GM10266 (cell line): ENCODE data around the gene OR2H1.
"Not testable (repeated sequence)": the region's sequence is repeated elsewhere in the genome, so short reads cannot be mapped to it uniquely, and the experiment has no call there.

Source experiments
- DNase-seq: peaks from one replicate; pipeline ENCODE4 v3.0.0; 2012; ENCODE audit errors: extremely low spot score
- TF ChIP-seq, protein P1 (sequence below): IDR thresholded peaks from 2 replicates; pipeline ENCODE4 v1.5.1; 2012; ENCODE audit warnings: mild to moderate bottlenecking, low read depth; ENCODE audit not compliant: control insufficient read depth, insufficient read depth; ENCODE audit errors: missing control alignments

Gene OR2H1

DNA sequence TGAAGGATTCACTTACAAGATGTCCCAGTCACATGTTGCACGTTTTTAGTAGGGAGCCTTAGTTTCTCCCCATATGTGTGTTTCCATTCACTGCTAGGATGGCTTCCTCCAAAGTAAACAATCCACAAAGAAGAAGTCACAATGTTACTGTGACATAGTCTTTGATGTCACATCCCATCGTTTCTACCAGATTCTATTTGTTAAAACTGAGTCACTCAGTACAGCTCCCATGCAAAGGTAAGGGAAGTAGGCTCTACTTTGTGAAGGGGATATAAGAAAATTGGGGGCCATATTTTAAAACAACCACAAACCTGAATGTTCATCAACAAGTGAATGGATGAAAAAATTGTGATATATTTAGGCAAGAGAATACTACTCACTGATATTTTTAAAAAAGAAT, at the start of gene OR2H1, which contains the start of gene OR11A1:
OR2H1 (plus strand) TSS at position 185 of the 400 bp plus-strand sequence. CDS start 4,615 bp downstream, outside the sequence.
OR11A1 (minus strand) TSS at position 101 of the 400 bp plus-strand sequence. CDS start 29,430 bp downstream, outside the sequence.
- no peak for DNase-seq
- TF ChIP-seq, protein P1, sequence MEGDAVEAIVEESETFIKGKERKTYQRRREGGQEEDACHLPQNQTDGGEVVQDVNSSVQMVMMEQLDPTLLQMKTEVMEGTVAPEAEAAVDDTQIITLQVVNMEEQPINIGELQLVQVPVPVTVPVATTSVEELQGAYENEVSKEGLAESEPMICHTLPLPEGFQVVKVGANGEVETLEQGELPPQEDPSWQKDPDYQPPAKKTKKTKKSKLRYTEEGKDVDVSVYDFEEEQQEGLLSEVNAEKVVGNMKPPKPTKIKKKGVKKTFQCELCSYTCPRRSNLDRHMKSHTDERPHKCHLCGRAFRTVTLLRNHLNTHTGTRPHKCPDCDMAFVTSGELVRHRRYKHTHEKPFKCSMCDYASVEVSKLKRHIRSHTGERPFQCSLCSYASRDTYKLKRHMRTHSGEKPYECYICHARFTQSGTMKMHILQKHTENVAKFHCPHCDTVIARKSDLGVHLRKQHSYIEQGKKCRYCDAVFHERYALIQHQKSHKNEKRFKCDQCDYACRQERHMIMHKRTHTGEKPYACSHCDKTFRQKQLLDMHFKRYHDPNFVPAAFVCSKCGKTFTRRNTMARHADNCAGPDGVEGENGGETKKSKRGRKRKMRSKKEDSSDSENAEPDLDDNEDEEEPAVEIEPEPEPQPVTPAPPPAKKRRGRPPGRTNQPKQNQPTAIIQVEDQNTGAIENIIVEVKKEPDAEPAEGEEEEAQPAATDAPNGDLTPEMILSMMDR: no peak

DNA sequence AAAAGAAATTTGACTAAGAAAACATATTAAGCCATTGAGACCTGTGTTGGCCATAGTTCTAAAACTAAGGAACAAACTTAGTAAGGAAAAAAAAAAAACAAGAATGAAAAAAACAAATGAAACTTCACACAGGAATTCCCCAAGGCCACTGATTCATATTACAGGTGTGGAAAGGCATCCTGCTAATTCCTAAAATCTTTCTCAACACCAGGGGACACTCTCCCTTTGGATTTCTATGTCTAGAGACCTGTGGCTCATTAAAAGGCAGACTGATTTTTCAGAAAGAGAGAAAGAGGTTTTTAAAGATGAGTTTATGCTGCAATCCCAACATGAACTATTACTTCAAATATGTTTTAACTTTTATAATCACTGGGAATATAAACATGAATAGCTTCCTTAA, 42.4 kb upstream of the OR2H1 start, which contains the start of gene OR12D1:
OR12D1 (plus strand) TSS at position 341 of the 400 bp plus-strand sequence.
- no peak for DNase-seq
- TF ChIP-seq, protein P1: no peak

DNA sequence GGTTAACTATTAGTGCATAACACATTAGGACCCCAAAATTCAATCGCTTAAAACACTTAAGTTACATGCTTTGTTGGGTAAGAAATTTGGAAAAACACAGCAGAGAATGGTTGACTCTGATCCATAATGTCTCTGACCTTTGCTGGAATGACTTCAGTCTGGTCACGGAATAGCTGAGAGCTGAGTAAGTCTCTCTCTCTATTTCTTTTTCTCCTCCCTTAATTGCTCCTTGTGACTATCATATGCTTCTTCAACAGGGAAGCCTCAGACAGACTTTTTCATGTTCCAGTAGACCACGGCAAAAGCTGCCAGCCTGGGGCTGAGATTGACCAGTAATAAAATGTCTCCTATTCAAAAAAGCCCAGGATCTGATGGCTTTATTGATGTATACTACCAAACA, 37.4 kb upstream of the OR2H1 start:
- DNase-seq: no peak
- TF ChIP-seq, protein P1: no peak

DNA sequence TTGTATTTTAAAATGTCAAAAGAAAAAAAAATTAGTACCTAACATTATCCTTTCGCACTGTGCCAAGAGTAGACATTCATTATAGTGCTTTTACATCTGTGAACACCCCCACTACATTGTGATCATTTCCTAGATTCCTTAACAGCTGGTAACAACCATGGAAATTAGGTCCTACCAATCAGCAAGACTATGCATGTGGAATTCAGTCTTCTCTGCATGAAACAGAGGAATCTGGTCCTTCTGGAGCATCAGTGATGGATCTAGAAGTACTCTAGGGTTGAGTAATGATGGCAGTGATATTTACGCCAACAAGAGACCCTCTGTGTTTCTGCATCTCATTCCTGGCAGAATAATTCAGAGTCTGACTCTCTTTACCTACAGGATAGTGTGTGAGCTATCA, 32.8 kb upstream of the OR2H1 start:
- DNase-seq: no peak
- TF ChIP-seq, protein P1: no peak

DNA sequence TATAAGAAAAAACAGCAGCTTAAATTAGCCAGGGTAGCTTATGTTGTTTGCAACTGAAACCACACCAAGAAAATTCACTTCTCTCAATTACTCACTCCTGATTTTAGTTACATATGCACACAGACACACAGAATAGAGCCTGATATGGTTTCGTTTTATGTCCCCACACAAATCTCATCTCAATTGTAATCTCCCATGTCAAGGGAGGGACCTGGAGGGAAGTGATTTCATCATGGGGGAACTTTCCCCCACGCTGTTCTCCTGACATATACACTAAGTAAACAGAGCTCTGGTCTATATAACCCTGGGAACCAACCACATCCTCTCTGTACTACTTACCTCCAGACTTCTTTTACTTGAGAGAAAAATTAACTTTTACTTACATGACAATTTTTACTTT, 32.4 kb upstream of the OR2H1 start:
- TF ChIP-seq, protein P1: no peak
- no peak for DNase-seq

DNA sequence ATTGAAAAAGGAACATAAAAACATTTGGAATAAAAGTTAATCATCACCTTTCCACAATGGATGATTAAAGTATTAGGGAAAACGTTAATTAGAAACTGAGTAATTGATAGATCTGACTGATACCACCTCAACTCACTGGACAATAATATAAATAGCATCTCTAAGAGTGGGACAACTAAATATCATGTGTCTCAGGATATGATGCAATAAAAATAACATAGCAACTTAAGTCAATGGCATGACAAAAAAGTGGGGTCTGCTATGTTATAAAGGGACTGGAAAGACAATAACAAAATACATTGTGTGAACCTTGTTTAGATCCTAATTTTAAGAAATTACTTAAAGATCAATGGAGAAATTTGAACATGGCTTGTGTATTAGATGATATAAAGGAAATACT, 31.9 kb upstream of the OR2H1 start:
- TF ChIP-seq, protein P1: no peak
- DNase-seq: no peak

DNA sequence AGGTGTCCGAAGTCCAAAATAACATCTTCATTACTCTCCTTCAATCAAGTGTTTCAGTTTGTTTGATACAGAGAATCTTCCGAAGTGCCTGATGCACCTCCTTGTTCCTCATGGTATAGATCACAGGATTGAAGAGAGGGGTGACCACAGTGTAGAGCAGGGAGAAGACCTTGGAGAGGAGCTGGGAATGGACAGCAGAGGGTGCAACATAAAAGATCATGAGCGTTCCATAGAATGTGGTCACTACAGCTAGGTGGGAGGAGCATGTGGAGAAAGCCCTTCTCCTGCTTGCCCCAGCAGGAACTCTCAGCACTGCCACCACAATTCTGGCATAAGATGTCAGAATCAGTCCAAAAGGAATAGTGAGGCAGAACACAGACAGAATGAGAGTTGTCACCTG, 30.3 kb upstream of the OR2H1 start:
- TF ChIP-seq, protein P1: no peak
- no peak for DNase-seq

DNA sequence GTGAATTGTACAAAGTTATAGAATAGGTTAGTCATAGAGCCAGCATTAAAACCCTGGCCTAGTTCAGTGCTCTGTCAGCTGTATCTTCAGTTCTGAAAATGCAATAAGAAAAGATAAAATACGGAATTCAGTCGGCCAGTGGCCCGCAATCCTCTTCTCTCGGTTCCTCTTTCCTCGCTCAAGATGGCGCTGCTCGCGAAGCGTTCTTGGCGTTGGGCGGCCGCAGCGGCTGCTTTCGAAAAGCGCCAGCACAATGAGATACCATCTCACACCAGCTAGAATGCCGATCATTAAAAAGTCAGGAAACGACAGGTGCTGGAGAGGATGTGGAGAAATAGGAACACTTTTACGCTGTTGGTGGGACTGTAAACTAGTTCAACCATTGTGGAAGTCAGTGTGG, 20.2 kb upstream of the OR2H1 start:
- not testable (repeated sequence) for DNase-seq
